ENCODE measurements around the gene MFSD12.

The MFSD12 gene

GRCh38 chr19:3506384-3507340 lies 50.7 kb downstream of the MFSD12 start:
- peak in 1 of 2 donors; percentile 12 for DNase-seq (ENCODE audit: low read depth in 2 of 2)

- DNase-seq (ENCODE audit: low read depth in 2 of 2): peak; percentile 99 to 100
These were observed 51.6 kb downstream of the MFSD12 start, which contains the start of gene FZR1 for GRCh38 chr19:3505598-3506383. Gene FZR1 (plus strand): TSS chr19:3506311. CDS start chr19:3522990, 16,679 bp downstream.

- DNase-seq (ENCODE audit: low read depth in 2 of 2): no peak
These were observed 52.7 kb downstream of the MFSD12 start for GRCh38 chr19:3504735-3505134.

GRCh38 chr19:3503036-3503572 lies 54.3 kb downstream of the MFSD12 start:
- no peak for DNase-seq (ENCODE audit: low read depth in 2 of 2)

- no peak for DNase-seq (ENCODE audit: low read depth in 2 of 2)
These were observed 55.6 kb downstream of the MFSD12 start for GRCh38 chr19:3501780-3502179.

GRCh38 chr19:3500429-3501101 lies 56.8 kb downstream of the MFSD12 start, which contains the start of gene DOHH:
Gene DOHH (minus strand): TSS chr19:3500674. CDS start chr19:3496814, 3,860 bp downstream.
- peak; percentile 92 to 93 for DNase-seq (ENCODE audit: low read depth in 2 of 2)

- no peak for DNase-seq (ENCODE audit: low read depth in 2 of 2)
These were observed 57.5 kb downstream of the MFSD12 start for GRCh38 chr19:3499738-3500428.

- DNase-seq (ENCODE audit: low read depth in 2 of 2): no peak
These were observed 59.4 kb downstream of the MFSD12 start for GRCh38 chr19:3497757-3498520.

GRCh38 chr19:3496392-3497273 lies 60.8 kb downstream of the MFSD12 start:
- no peak for DNase-seq (ENCODE audit: low read depth in 2 of 2)

GRCh38 chr19:3494559-3494958 lies 62.8 kb downstream of the MFSD12 start:
- peak; percentile 34 to 53 for DNase-seq (ENCODE audit: low read depth in 2 of 2)
